ENCODE data around the gene EPM2AIP1. TPM values are rescaled to one million over a fixed set of nuclear protein-coding genes. Genes with fewer than 3 reads are reported as not detected.

Gene EPM2AIP1
- total RNA-seq, 1 donor from 2014 or later: 16.5 TPM

DNA sequence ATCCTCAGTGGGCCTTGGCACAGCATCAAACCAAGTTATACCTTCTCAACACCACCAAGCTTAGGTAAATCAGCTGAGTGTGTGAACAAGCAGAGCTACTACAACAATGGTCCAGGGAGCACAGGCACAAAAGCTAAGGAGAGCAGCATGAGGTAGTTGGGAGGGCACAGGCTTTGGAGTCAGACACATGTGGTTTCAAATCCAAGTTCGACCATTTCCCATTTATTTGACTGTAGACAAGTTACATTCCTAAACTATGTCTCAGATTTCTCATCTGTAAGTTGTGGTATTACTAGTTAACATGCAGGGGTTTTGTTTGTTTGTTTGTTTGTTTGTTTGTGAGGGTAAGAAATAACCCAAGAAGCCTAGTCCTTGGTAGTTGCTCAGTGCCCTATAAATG is 47.3 kb upstream of the EPM2AIP1 start:
- no peak overlapping the region for H3K4me3 ChIP-seq (ENCODE audit: insufficient read depth, low read depth, low read length)

DNA sequence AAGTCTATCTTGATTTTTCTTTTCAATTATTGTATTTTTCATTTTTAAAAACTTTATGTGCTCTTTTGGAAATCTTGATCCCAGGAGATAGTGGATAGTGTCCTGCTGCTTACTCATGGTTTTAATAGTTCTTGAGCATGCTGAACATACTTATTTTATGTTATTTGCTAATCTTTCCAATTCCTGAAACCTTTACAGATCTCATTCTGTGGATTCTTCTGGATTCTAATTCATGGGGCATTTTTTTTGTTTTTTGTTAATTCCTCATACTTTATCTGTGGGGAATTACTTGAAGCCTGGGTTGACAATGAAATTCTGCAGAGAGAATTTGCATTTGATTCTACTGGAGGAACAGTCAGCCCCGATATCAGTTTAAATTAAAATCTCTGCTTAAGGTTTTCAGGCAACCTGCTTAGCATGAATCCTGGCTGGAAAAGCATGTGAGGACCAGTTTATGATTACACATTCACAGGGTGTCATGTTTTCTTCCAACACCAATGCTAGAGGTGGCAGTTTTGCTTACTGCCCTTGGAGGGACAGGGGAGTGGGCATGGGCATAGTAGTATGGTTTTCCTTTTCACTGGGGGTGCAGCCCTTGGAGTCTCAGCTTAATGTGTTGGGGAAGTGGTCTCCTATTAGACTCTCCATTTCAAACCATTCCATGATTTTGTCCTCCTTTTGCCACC is 46.4 kb upstream of the EPM2AIP1 start:
- no peak for FAIRE-seq
- H3K4me1 ChIP-seq (ENCODE audit: insufficient read depth, low read length): no peaks in the 10 kb centered on the region
- H3K4me3 ChIP-seq (ENCODE audit: insufficient read depth, low read depth, low read length): no peak overlapping the region
- H3K79me2 ChIP-seq (ENCODE audit: insufficient read depth, low read length): no peaks in the 10 kb centered on the region
- peaks cover 27% of the 10 kb centered on the region for H3K36me3 ChIP-seq (ENCODE audit: insufficient read depth, low read length)
- H3K4me2 ChIP-seq (ENCODE audit: low read length): no peak overlapping the region
- no peak for DNase-seq (ENCODE audit: low read depth)
- TF ChIP-seq, protein P1, sequence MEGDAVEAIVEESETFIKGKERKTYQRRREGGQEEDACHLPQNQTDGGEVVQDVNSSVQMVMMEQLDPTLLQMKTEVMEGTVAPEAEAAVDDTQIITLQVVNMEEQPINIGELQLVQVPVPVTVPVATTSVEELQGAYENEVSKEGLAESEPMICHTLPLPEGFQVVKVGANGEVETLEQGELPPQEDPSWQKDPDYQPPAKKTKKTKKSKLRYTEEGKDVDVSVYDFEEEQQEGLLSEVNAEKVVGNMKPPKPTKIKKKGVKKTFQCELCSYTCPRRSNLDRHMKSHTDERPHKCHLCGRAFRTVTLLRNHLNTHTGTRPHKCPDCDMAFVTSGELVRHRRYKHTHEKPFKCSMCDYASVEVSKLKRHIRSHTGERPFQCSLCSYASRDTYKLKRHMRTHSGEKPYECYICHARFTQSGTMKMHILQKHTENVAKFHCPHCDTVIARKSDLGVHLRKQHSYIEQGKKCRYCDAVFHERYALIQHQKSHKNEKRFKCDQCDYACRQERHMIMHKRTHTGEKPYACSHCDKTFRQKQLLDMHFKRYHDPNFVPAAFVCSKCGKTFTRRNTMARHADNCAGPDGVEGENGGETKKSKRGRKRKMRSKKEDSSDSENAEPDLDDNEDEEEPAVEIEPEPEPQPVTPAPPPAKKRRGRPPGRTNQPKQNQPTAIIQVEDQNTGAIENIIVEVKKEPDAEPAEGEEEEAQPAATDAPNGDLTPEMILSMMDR (IDR thresholded peaks at IDR 0.05; ENCODE audit: insufficient read depth, low read depth, low read length): no peak
- TF ChIP-seq EZH2 (IDR thresholded peaks at IDR 0.05; ENCODE audit: insufficient read depth, low read length): no peak
- Mint-ChIP-seq H3K36me3 (ENCODE audit: low read depth, unreplicated experiment) (peaks cover 49% of the 10 kb centered on the region), H3K27me3 (ENCODE audit: low read depth, unreplicated experiment) (no peaks in the 10 kb centered on the region), H3K4me3 (ENCODE audit: unreplicated experiment) (no peak overlapping the region), H3K27ac (ENCODE audit: unreplicated experiment) (no peak overlapping the region), H3K9me3 (ENCODE audit: unreplicated experiment) (peaks cover 19% of the 10 kb centered on the region), H3K4me1 (ENCODE audit: low read depth, unreplicated experiment) (peaks cover 3% of the 10 kb centered on the region)
- H3K27ac ChIP-seq (ENCODE audit: low read depth, low read length): no peak overlapping the region
- H2AFZ ChIP-seq (ENCODE audit: low read depth, low read length): no peak overlapping the region
- H3K9me3 ChIP-seq (ENCODE audit: insufficient read depth, low read depth, low read length): peaks cover 6% of the 10 kb centered on the region
- H4K20me1 ChIP-seq (ENCODE audit: insufficient read depth, low read length): no peaks in the 10 kb centered on the region
- no peak overlapping the region for H3K9ac ChIP-seq (ENCODE audit: low read length)
- no peaks in the 10 kb centered on the region for H3K27me3 ChIP-seq (ENCODE audit: insufficient read depth, low read length)

More for the DNA sequence above, 47.3 kb upstream of the EPM2AIP1 start:
- no peak overlapping the region for H2AFZ ChIP-seq (ENCODE audit: low read depth, low read length)
- Mint-ChIP-seq H3K4me3 (ENCODE audit: unreplicated experiment) (no peak overlapping the region), H3K36me3 (ENCODE audit: low read depth, unreplicated experiment) (peaks cover 46% of the 10 kb centered on the region), H3K27me3 (ENCODE audit: low read depth, unreplicated experiment) (no peaks in the 10 kb centered on the region), H3K27ac (ENCODE audit: unreplicated experiment) (no peak overlapping the region), H3K4me1 (ENCODE audit: low read depth, unreplicated experiment) (peaks cover 3% of the 10 kb centered on the region), H3K9me3 (ENCODE audit: unreplicated experiment) (peaks cover 19% of the 10 kb centered on the region)
- H3K27me3 ChIP-seq (ENCODE audit: insufficient read depth, low read length): no peaks in the 10 kb centered on the region
- H3K9me3 ChIP-seq (ENCODE audit: insufficient read depth, low read depth, low read length): peaks cover 6% of the 10 kb centered on the region
- H3K27ac ChIP-seq (ENCODE audit: low read depth, low read length): no peak overlapping the region
- DNase-seq (ENCODE audit: low read depth): peak; percentile 38
- TF ChIP-seq EZH2 (IDR thresholded peaks at IDR 0.05; ENCODE audit: insufficient read depth, low read length): no peak
- TF ChIP-seq, protein P1 (IDR thresholded peaks at IDR 0.05; ENCODE audit: insufficient read depth, low read depth, low read length): no peak
- no peaks in the 10 kb centered on the region for H3K4me1 ChIP-seq (ENCODE audit: insufficient read depth, low read length)
- no peak overlapping the region for H3K9ac ChIP-seq (ENCODE audit: low read length)
- no peak overlapping the region for H3K4me2 ChIP-seq (ENCODE audit: low read length)
- H4K20me1 ChIP-seq (ENCODE audit: insufficient read depth, low read length): no peaks in the 10 kb centered on the region
- no peak for FAIRE-seq
- H3K79me2 ChIP-seq (ENCODE audit: insufficient read depth, low read length): no peaks in the 10 kb centered on the region
- peaks cover 25% of the 10 kb centered on the region for H3K36me3 ChIP-seq (ENCODE audit: insufficient read depth, low read length)

DNA sequence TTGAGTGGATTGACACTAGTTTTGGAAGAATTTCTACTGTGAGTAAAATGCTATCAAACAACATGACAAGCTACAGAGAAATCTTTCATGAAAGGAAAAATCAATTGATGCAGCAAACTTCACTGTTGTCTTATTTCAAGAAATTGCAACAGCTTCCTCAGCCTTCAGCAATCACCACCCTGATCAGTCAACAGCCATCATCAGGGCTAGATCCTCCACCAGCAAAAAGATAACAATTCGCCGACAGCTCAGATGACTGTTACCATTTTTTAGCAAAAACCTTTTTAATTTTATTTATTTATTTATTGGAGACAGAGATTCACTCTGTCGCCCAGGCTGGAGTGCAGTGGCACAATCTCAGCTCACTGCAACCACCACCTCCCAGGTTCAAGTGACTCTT is 44.4 kb upstream of the EPM2AIP1 start:
- peaks cover 6% of the 10 kb centered on the region for H3K9me3 ChIP-seq (ENCODE audit: insufficient read depth, low read depth, low read length)
- no peak overlapping the region for H2AFZ ChIP-seq (ENCODE audit: low read depth, low read length)
- H3K4me1 Mint-ChIP-seq (ENCODE audit: low read depth, unreplicated experiment): peaks cover 3% of the 10 kb centered on the region
- peaks cover 57% of the 10 kb centered on the region for H3K36me3 Mint-ChIP-seq (ENCODE audit: low read depth, unreplicated experiment)
- no peaks in the 10 kb centered on the region for H3K27me3 Mint-ChIP-seq (ENCODE audit: low read depth, unreplicated experiment)
- FAIRE-seq: no peak
- TF ChIP-seq EZH2 (IDR thresholded peaks at IDR 0.05; ENCODE audit: insufficient read depth, low read length): no peak
- TF ChIP-seq, protein P1 (IDR thresholded peaks at IDR 0.05; ENCODE audit: insufficient read depth, low read depth, low read length): no peak
- H3K9ac ChIP-seq (ENCODE audit: low read length): no peak overlapping the region
- no peak for DNase-seq (ENCODE audit: low read depth)
- no peak overlapping the region for H3K4me3 Mint-ChIP-seq (ENCODE audit: unreplicated experiment)
- H3K4me3 ChIP-seq (ENCODE audit: insufficient read depth, low read depth, low read length): no peak overlapping the region
- H3K9me3 Mint-ChIP-seq (ENCODE audit: unreplicated experiment): peaks cover 19% of the 10 kb centered on the region
- H3K27me3 ChIP-seq (ENCODE audit: insufficient read depth, low read length): no peaks in the 10 kb centered on the region
- no peaks in the 10 kb centered on the region for H4K20me1 ChIP-seq (ENCODE audit: insufficient read depth, low read length)
- no peaks in the 10 kb centered on the region for H3K79me2 ChIP-seq (ENCODE audit: insufficient read depth, low read length)
- H3K4me1 ChIP-seq (ENCODE audit: insufficient read depth, low read length): no peaks in the 10 kb centered on the region
- H3K27ac Mint-ChIP-seq (ENCODE audit: unreplicated experiment): no peak overlapping the region
- H3K4me2 ChIP-seq (ENCODE audit: low read length): no peak overlapping the region
- H3K27ac ChIP-seq (ENCODE audit: low read depth, low read length): no peak overlapping the region
- H3K36me3 ChIP-seq (ENCODE audit: insufficient read depth, low read length): peaks cover 34% of the 10 kb centered on the region
